ENCODE measurements around the gene NXF2.
"Not testable (repeated sequence)": the region's sequence is repeated elsewhere in the genome, so short reads cannot be mapped to it uniquely, and the experiment has no call there.

- TF ChIP-seq, protein P1, sequence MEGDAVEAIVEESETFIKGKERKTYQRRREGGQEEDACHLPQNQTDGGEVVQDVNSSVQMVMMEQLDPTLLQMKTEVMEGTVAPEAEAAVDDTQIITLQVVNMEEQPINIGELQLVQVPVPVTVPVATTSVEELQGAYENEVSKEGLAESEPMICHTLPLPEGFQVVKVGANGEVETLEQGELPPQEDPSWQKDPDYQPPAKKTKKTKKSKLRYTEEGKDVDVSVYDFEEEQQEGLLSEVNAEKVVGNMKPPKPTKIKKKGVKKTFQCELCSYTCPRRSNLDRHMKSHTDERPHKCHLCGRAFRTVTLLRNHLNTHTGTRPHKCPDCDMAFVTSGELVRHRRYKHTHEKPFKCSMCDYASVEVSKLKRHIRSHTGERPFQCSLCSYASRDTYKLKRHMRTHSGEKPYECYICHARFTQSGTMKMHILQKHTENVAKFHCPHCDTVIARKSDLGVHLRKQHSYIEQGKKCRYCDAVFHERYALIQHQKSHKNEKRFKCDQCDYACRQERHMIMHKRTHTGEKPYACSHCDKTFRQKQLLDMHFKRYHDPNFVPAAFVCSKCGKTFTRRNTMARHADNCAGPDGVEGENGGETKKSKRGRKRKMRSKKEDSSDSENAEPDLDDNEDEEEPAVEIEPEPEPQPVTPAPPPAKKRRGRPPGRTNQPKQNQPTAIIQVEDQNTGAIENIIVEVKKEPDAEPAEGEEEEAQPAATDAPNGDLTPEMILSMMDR (IDR thresholded peaks at IDR 0.05; ENCODE audit: low read depth, low read length), result not testable (repeated sequence)
- TF ChIP-seq MAX (IDR thresholded peaks at IDR 0.05; ENCODE audit: low read depth, low read length), result not testable (repeated sequence)
Observed at GRCh38 chrX:102235678-102236077, 11.3 kb upstream of the NXF2 start.

All from NB4 (cell line).